AG04450 (cell line): ENCODE measurements around the gene CIITA. TPM values are rescaled to one million over a fixed set of nuclear protein-coding genes. Genes with fewer than 3 reads are reported as not detected.
"Not testable (repeated sequence)": the region's sequence is repeated elsewhere in the genome, so short reads cannot be mapped to it uniquely, and the experiment has no call there.

Experiments used
- CTCF ChIA-PET: fragments of 300-600, 350-600 bp; formaldehyde crosslinking; extraction: SDS; loops from one replicate; lab custom pipeline; 2022; ENCODE audit warnings: antibody characterized with exemption, inconsistent platforms; lab: Charles Lee
- POLR2A ChIA-PET: fragments of 350-600 bp; formaldehyde crosslinking; extraction: SDS; loops from one replicate; lab custom pipeline; 2021; ENCODE audit warnings: antibody characterized with exemption, inconsistent platforms; lab: Yijun Ruan, JAX
- DNase-seq: peaks from one replicate; pipeline ENCODE4 v3.0.0-alpha.2; 2011; ENCODE audit warnings: low read depth, low spot score
- H3K27ac ChIP-seq: one replicate; pipeline ENCODE4 v1.5.1; 2012; ENCODE audit warnings: low read depth, low read length, control low read depth
- H3K27me3 ChIP-seq: one replicate; pipeline ENCODE4 v1.6.0; 2012; ENCODE audit warnings: low read length; ENCODE audit not compliant: control insufficient read depth, insufficient read depth
- H3K4me3 ChIP-seq: 2 replicates; pipeline ENCODE4 v1.5.1; 2011; ENCODE audit warnings: mild to moderate bottlenecking, low read depth, low read length, control low read depth
- H3K9me3 ChIP-seq: 2 replicates; pipeline ENCODE4 v1.5.1; 2012; ENCODE audit warnings: low read length; ENCODE audit not compliant: control insufficient read depth, insufficient read depth
- polyA plus RNA-seq: library from polyadenylated mRNA; depleted of rRNA; stranded (reverse); fragments of >200 nt; gene quantifications from 2 replicates; pipeline ENCODE4 v1.2.3, GENCODE V29; 2011
- TF ChIP-seq, protein P1 (sequence below): IDR thresholded peaks from 2 replicates; pipeline ENCODE4 v1.5.1; 2011; ENCODE audit warnings: low read depth, low read length, control low read depth, inconsistent platforms

CIITA gene
- polyA plus RNA-seq, 1 experiment = 0.04 TPM

DNA sequence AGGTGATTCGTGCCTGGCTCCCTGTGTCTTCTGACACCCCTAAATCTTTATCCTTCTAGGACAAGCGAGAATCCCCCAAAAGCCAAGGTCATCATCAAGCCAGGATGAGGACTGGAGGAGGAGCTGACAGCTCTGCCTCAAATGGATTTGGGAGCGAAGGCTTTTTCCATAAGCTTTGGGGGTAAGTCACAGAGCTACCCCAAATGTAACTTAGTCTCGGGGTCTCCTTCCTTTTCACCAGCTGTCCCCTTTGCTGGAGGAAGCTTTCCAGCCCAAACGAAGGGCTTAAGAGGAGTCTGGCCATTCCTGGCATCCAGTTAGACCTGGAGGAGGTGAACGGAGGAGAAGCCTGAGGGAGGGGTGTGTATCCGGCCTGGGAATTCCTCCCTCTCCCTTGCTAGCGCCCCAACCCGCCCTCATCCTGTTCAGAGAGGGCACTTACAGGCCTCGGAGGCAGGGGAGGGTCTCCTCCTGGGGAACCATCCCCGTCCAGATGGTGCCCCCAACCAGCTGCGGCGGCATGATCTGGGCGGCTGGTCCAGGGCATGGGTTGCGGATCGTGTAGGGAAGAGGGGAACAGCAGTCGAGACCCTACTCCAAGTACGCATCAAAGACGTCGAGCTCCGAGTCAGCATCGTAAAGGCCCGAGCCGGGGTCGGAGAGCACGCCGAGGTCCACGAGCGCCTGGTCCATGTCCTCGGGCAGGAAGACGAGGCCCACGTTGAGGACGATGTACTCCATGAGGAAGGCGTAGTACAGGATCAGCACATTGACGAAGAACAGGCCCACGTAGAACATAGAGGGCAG, 64.3 kb downstream of the CIITA start:
- H3K9me3 ChIP-seq = no peaks in the 10 kb centered on the region; the same call in 1 of the 2 replicates
- POLR2A ChIA-PET = interaction anchor here (1.3 kb wide), 1 partner anchor 197 kb away, joined by 7 read pairs; the partner anchor contains the start of gene NUBP1
- H3K27ac ChIP-seq = no peak overlapping the region
- H3K27me3 ChIP-seq = no peaks in the 10 kb centered on the region
- TF ChIP-seq, protein P1, sequence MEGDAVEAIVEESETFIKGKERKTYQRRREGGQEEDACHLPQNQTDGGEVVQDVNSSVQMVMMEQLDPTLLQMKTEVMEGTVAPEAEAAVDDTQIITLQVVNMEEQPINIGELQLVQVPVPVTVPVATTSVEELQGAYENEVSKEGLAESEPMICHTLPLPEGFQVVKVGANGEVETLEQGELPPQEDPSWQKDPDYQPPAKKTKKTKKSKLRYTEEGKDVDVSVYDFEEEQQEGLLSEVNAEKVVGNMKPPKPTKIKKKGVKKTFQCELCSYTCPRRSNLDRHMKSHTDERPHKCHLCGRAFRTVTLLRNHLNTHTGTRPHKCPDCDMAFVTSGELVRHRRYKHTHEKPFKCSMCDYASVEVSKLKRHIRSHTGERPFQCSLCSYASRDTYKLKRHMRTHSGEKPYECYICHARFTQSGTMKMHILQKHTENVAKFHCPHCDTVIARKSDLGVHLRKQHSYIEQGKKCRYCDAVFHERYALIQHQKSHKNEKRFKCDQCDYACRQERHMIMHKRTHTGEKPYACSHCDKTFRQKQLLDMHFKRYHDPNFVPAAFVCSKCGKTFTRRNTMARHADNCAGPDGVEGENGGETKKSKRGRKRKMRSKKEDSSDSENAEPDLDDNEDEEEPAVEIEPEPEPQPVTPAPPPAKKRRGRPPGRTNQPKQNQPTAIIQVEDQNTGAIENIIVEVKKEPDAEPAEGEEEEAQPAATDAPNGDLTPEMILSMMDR = no peak
- peak overlapping the region; percentile 80 for H3K4me3 ChIP-seq
- no peak for DNase-seq
- CTCF ChIA-PET = interaction anchor here (1.5 kb wide), 1 partner anchor 22 kb away, joined by 10 read pairs; no protein-coding TSS in a partner anchor

DNA sequence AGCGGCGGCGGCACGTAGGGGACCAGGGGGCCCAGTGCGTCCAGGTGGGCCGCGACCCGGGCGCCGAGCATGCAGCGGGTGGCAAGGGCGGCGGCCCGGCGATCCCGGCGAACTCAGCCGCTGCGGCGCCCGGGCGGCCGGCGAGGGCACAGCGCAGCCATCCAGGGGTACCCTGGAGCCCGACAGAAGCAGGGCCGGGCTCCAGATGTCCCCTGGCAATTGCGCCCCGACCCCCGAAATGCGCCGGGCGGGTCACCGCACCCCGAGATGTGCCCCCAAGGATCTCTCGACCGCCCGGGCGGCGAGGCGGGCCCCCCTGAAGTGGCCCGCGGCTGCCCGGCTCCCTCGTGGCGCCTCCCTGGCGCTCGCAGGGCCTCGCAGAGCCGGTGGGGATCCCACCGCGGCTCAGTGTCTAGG, 64.9 kb downstream of the CIITA start:
- DNase-seq, H3K27ac ChIP-seq, H3K9me3 ChIP-seq, H3K27me3 ChIP-seq: not testable (repeated sequence)
- ChIA-PET CTCF (interaction anchor here (0.6 to 1.0 kb wide), 3 partner anchors 9 to 23 kb away, joined by 4 to 7 read pairs (median 5); no protein-coding TSS in a partner anchor), POLR2A (interaction anchor here (0.6 to 1.3 kb wide), 6 partner anchors 171 to 781 kb away, joined by 3 to 7 read pairs (median 3); partner anchors contain the start of genes NUBP1 and SOCS1)
- H3K4me3 ChIP-seq = peak overlapping the region; percentile 80

DNA sequence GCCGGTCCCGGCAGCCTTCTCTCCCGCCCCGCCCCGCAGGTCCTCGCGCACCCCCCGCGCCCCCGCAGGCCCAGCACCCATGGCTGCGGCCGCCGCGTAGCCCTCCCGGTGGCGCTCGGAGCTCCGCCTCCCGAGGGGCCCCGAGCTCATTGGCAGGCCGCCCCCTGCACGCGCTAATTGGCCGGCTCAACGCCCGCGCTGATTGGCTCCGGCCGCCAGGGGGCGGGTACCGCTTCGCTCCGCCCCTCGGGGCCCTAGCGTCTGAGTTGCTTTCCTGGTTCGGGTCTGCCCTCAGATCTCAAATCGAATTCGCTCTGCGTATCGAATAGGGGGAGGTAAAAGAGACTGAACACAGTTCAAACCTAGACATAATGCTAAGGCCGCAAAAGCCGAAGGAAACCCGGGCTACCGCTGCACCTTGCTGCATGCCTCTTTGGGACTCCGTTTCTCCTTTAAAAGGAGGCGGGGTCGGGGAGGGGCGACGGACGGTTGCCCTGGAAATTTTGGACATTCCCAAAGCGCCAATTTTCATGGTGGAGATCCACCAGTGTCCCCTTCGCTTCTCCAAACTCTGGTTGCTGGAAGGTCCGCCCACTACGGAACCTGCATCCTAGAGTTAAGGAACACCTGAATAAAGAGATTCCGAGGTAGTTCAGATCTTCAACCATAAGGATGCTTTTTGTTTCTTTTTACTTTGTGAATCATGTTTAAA, 65.5 kb downstream of the CIITA start, which contains the start of gene DEXI:
TSS of gene DEXI (minus strand) at position 117 of the 712 bp plus-strand sequence. CDS start 463 bp downstream, outside the sequence.
- peak within 1 kb of the TSS; percentile 52 for H3K27ac ChIP-seq
- DNase-seq = peak; percentile 66
- TF ChIP-seq, protein P1 = no peak
- H3K4me3 ChIP-seq = peak within 1 kb of the TSS; percentile 80
- H3K27me3 ChIP-seq = no peaks in the 10 kb centered on the region
- ChIA-PET CTCF (interaction anchor here (0.6 to 1.0 kb wide), 3 partner anchors 8 to 23 kb away, joined by 4 to 7 read pairs (median 5); no protein-coding TSS in a partner anchor), POLR2A (interaction anchor here (0.6 to 1.3 kb wide), 6 partner anchors 172 to 780 kb away, joined by 3 to 7 read pairs (median 3); partner anchors contain the start of genes NUBP1 and SOCS1)
- H3K9me3 ChIP-seq = no peaks in the 10 kb centered on the region; the same call in 1 of the 2 replicates

DNA sequence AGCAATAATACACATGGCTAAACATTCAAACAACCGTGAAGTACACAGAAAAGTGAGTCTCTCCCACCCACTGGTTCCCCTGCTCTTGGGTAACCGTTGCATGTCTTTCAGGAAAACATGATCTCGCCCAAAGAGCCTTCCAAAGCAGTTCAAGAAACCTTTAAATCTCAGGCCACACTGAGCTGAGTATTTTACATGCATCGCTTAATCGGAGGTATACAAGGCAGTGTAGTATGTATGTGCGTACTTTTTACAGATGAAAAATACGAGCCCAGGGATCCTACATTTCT, 66.0 kb downstream of the CIITA start:
- POLR2A ChIA-PET = no interaction called here

More for the DNA sequence above, 66.0 kb downstream of the CIITA start:
- no peaks in the 10 kb centered on the region for H3K27me3 ChIP-seq
- H3K4me3 ChIP-seq = no peak overlapping the region
- no peaks in the 10 kb centered on the region; the same call in 1 of the 2 replicates for H3K9me3 ChIP-seq
- no peak overlapping the region for H3K27ac ChIP-seq
- no peak for DNase-seq
- CTCF ChIA-PET = no interaction called here
- TF ChIP-seq, protein P1 = no peak
